GM19351 (cell line): Measurements from ENCODE around the gene ZNF324.
A peak's percentile ranks its signal among the peaks of the same experiment; 100 is the strongest.
"Not testable (repeated sequence)": the region's sequence is repeated elsewhere in the genome, so short reads cannot be mapped to it uniquely, and the experiment has no call there.

Experiments used
- ATAC-seq: cut with Tn5 transposase; IDR thresholded peaks from one replicate; pipeline ENCODE4 v1.9.1; 2021; ENCODE audit warnings: mild to moderate bottlenecking, moderate library complexity; ENCODE audit not compliant: unreplicated experiment

ZNF324 gene

DNA sequence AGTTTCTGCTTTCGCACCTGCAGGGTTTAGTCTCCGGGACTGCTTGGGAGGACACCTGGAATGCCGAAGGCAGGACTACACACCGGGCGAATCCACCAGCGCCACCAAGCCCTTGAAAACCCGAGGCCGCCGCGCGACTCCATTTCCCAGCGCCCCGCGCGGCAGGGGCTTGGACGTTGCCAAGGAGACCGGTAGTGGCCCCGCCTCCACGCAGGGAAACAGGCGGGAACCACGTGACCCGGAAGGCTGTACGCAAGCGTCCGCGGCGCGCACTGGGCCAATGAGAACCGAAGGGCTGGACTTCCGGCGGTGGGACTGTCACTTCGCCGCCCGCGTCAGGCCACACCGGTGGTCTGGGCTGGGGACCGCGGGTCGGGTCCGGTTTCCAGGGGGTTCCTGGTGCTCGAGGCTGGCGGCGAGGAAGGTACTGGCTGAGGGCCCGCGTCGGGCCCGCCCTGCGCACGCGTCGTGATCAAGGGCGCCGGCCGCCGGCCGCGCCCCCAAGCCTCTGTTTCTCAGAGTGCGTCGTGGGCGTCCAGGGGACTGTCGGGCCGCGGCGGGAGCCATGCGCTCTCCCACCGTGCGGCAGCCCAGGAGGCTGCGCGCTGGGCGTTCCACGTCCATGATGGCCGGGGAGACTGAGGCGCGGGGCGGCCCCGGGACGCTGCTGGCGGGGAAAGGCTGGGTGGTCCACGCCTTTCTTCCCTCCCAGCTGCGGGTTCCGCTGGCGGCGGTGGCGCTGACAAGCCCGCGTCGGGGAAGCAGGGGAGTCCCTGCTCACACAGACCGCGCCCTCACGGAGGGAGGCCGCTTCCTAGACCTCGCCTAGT lies at the start of gene ZNF324:
ZNF324 (plus strand) TSS at position 321 of the 830 bp plus-strand sequence. CDS start 2,106 bp downstream, outside the sequence.
- ATAC-seq, result peak; percentile 89

DNA sequence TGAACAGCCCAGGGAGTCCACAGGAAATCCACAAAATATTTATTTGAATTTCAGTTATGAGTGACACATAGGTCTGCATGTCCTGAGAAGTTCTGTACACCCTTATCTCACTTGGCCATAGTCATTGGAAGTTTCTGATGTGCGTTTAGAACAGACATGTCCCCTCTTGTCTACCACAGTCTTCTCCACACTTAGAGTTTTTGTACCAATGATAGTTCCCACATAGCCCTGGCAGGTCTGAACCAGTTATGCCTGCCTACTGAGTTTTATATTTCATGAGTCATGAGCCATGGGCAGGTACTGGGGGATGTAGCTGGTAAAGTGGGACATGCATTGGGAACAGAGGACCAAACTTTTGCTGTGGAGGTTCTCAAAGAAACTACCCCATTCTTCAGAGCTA lies 38.3 kb upstream of the ZNF324 start:
- no peak for ATAC-seq

- no peak for ATAC-seq
Observed at GRCh38 chr19:58429745-58430144, 37.1 kb upstream of the ZNF324 start.

DNA sequence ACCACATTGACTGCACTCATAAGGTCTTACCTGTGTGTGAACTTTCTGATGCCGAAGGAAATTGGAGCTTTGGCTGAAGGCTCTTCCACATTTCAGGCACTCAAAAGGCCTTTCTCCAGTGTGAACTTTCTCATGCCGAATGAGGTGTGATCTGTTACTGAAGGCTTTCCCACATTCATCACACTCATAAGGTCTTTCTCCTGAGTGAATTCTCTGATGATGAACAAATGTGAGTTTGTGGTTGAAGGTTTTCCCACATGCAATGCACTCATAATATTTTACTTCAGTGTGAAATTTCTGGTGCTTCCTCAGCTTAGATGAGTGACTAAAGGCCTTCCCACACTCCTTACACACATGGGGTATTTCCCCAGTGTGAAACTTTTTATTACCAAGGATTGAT lies 32.7 kb upstream of the ZNF324 start:
- ATAC-seq, result no peak

DNA sequence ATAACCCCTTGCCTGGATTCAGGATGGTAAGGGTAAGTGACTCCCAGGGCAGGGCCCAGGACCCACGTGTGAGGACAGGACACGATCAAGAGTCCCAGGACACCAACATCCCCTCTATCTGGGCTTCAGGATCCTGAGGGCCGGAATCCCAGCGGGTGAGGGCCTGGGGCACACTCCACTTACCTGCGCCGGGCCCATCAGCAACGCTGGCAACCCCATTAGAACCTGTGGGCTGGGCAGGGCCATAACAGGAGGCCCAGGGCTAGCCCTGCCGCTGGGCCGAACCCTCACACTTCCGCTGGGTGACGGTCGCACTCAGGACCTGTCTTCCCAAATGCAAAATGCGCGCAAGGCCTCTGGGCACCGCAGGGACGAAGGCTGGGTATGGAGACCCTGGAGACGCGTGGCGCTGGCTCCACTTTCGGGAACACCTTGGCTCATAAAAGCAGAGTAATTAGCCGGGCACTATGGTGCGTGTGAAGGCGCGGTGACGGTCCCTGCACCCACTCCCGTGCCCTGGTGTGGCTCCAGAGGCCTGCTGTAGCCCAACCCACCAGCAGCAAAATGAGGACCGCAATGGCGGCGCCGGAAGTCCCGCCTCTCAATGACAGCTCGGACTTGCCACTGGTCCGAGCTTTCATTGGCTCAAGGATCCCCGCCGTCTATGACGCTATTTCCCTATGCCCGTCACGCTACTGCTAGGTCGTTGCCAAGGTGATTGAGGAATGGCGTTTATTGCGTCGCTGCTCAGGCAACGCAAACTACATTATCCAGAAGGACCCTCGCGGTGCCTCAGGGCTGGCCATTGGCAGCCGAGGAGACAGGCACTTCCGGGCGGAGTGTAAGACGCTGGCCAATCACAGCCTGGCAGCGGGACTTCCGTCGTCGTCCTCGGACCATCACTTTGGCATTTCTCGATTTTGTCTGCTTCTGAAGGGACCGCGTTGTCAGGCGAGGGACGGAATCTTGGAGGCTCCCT lies 27.0 kb upstream of the ZNF324 start, which contains the start of gene ZNF132:
ZNF132 (minus strand) TSS at position 578 of the 979 bp plus-strand sequence; CDS start at position 246, 332 bp downstream.
- peak; percentile 93 for ATAC-seq

GRCh38 chr19:58440556-58440955 lies 26.3 kb upstream of the ZNF324 start:
- ATAC-seq, result no peak

GRCh38 chr19:58442986-58443385 lies 23.9 kb upstream of the ZNF324 start:
- not testable (repeated sequence) for ATAC-seq

- not testable (repeated sequence) for ATAC-seq
Observed at GRCh38 chr19:58448860-58449259, 18.0 kb upstream of the ZNF324 start.

DNA sequence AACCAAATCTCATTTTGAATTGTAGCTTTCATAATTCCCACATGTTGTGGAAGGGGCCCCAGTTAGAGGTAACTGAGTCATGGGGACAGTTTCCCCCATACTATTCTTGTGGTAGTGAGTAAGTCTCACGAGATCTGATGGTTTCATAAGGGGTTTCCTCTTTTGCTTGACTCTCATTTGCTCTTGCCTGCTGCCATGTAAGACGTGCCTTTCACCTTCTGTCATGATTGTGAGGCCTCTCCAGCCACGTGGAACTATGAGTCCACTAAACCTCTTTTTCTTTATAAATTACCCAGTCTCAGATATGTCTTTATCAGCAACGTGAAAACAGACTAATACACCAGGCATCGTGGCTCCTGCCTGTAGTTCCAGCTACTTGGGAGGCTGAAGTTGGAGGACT lies 16.9 kb upstream of the ZNF324 start:
- ATAC-seq, result not testable (repeated sequence)

- ATAC-seq, result peak; percentile 25
Observed at GRCh38 chr19:58450856-58451357, 16.0 kb upstream of the ZNF324 start.

- ATAC-seq, result peak; percentile 99
Observed at GRCh38 chr19:58451358-58452101, 15.3 kb upstream of the ZNF324 start, which contains the start of gene ZNF324B. ZNF324B (plus strand) TSS chr19:58451622; CDS start chr19:58453702, 2,080 bp downstream.

DNA sequence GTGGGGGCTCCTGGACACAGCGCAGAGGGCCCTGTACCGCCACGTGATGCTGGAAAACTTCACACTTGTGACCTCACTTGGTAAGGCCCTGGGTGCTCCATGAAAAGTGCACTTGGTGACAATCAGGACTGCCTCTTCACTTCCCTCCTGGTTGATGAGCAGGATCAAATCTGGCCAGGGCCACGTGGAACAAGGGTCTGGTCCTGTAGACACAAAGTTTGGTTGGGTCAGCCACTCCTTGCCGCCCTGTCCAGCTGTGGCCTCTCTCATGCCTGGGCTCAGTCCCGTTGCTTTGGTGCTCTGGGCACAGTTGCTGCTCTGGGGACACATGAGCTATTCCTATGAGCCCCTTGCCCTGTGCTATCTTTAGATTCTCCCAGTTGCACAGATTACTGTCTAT lies 13.1 kb upstream of the ZNF324 start:
- no peak for ATAC-seq

DNA sequence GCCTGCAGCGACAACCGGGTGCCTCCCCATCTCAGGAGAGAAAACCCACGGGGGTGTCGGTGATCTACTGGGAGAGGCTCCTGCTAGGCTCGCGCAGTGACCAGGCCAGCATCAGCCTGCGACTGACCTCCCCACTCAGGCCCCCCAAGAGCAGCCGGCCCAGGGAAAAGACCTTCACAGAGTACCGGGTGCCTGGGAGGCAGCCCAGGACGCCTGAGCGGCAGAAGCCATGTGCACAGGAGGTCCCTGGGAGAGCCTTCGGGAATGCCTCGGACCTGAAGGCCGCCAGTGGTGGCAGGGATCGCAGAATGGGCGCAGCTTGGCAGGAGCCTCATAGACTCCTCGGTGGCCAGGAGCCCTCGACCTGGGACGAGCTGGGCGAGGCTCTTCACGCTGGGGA lies 11.6 kb upstream of the ZNF324 start:
- no peak for ATAC-seq

DNA sequence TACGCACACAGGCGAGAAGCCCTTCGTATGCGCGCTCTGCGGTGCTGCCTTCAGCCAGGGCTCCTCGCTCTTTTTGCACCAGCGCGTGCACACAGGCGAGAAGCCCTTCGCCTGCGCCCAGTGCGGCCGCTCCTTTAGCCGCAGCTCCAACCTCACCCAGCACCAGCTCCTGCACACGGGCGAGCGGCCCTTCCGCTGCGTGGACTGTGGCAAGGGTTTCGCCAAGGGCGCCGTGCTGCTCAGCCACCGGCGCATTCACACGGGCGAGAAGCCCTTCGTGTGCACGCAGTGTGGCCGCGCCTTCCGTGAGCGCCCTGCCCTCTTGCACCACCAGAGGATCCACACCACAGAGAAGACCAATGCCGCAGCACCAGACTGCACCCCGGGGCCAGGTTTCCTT lies 10.8 kb upstream of the ZNF324 start:
- ATAC-seq, result no peak

DNA sequence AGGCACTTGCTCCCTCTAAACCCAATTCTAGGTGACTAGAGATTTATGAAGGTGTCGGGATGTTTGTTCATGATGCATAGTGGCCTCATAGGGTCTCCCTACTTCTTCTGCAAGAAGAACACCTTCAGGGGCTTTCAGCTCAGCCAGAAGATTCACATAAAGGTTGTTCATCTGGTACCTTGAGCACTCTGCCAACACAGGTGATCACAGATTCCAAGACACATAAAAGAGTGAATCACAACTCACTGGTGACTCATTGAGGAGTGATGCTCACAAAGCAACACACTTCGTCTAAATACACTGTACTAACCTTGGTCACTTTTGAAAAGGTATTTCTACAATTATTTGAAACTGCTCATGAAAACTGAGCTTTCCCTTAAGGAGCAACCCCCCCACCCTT lies 6.8 kb upstream of the ZNF324 start:
- no peak for ATAC-seq

DNA sequence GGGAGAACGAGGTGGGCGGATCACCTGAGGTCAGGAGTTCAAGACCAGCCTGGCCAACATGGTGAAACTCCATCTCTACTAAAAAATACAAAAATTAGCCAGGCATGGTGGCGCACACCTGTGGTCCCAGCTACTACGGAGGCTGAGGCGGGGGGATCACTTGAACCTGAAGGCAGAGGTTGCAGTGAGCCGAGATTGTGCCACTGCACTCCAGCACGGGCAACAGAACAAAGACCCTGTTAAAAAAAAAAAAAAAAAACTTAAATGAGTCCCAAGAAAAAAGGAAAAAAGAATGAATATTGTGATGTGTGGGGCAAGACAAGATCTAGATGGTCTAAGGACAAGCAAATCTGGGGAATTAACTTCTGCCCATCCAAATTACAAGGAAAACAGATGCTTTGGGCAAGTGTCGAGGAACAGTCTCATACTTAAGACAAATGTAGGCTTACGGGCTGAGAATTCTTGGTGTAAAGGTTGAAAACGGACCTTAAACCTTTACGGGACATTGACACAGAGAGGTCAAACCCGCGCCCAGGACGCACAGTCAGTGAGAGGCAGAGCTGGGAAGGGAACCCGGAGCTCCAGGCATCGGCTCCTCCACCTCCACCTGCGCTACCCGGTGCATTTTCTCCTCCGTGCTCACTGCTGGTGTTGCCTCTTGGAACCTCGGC lies 656 bp upstream of the ZNF324 start:
- peak; percentile 27 for ATAC-seq

GRCh38 chr19:58468216-58468839 lies 1.4 kb downstream of the ZNF324 start:
- no peak for ATAC-seq

- ATAC-seq, result no peak
Observed at GRCh38 chr19:58469241-58470013, 2.5 kb downstream of the ZNF324 start.
